Measurements from ENCODE around the gene RILPL1. TPM values are rescaled to one million over a fixed set of nuclear protein-coding genes. Genes with fewer than 3 reads are reported as not detected.

RILPL1 gene
- total RNA-seq, 3 donors from 2014 or later, result 2.5 to 17.8 (median 3.0) TPM

- no peak for TF ChIP-seq CTCF (IDR thresholded peaks at IDR 0.05)
- ATAC-seq (no peak), DNase-seq (no peak)
- Histone ChIP-seq H3K4me3 (no peak overlapping the region), H3K9me3 (no peaks in the 10 kb centered on the region), H3K4me1 (ENCODE audit: low read depth) (no peaks in the 10 kb centered on the region), H3K36me3 (ENCODE audit: low read depth) (no peaks in the 10 kb centered on the region)
- intact Hi-C loops (cut with DNase I, micrococcal nuclease), result no loop called here
These were observed 27.3 kb downstream of the RILPL1 start for GRCh38 chr12:123506059-123506842.

- Histone ChIP-seq H3K36me3 (ENCODE audit: low read depth) (no peaks in the 10 kb centered on the region), H3K9me3 (no peaks in the 10 kb centered on the region), H3K4me1 (ENCODE audit: low read depth) (no peaks in the 10 kb centered on the region), H3K4me3 (no peak overlapping the region)
- DNase-seq (no peak), ATAC-seq (no peak)
- TF ChIP-seq CTCF (IDR thresholded peaks at IDR 0.05), result no peak
- intact Hi-C loops (cut with DNase I, micrococcal nuclease), result no loop called here
These were observed 31.3 kb downstream of the RILPL1 start for GRCh38 chr12:123502163-123502704.

- intact Hi-C loops (cut with DNase I, micrococcal nuclease), result no loop called here
- TF ChIP-seq CTCF (IDR thresholded peaks at IDR 0.05), result no peak
- ATAC-seq, result no peak
These were observed 34.2 kb downstream of the RILPL1 start for GRCh38 chr12:123499332-123499731.

GRCh38 chr12:123498126-123498825 is 35.2 kb downstream of the RILPL1 start:
- Histone ChIP-seq H3K4me1 (ENCODE audit: low read depth) (no peaks in the 10 kb centered on the region), H3K36me3 (ENCODE audit: low read depth) (no peaks in the 10 kb centered on the region), H3K9me3 (no peaks in the 10 kb centered on the region), H3K4me3 (no peak overlapping the region)
- intact Hi-C loops (cut with DNase I, micrococcal nuclease), result no loop called here
- no peak for TF ChIP-seq CTCF (IDR thresholded peaks at IDR 0.05)
- no peak for DNase-seq
- no peak for ATAC-seq

More at GRCh38 chr12:123499332-123499731, 34.2 kb downstream of the RILPL1 start:
- Histone ChIP-seq H3K4me1 (ENCODE audit: low read depth) (no peaks in the 10 kb centered on the region), H3K36me3 (ENCODE audit: low read depth) (no peaks in the 10 kb centered on the region), H3K9me3 (no peaks in the 10 kb centered on the region), H3K4me3 (no peak overlapping the region)
- no peak for DNase-seq

- no peak for DNase-seq
- no peak for TF ChIP-seq CTCF (IDR thresholded peaks at IDR 0.05)
- Histone ChIP-seq H3K9me3 (no peaks in the 10 kb centered on the region), H3K36me3 (ENCODE audit: low read depth) (no peaks in the 10 kb centered on the region), H3K4me3 (no peak overlapping the region), H3K4me1 (ENCODE audit: low read depth) (no peaks in the 10 kb centered on the region)
- ATAC-seq, result no peak
- intact Hi-C loops (cut with DNase I, micrococcal nuclease), result no loop called here
These were observed 36.5 kb downstream of the RILPL1 start for GRCh38 chr12:123497065-123497464.

Data from mucosa of descending colon (tissue), 3 donors.